Measurements from ENCODE around the gene CLTB. TPM values are rescaled to one million over a fixed set of nuclear protein-coding genes. Genes with fewer than 3 reads are reported as not detected.

CLTB gene
- total RNA-seq, 1 experiment from 2014 or later, result 58.6 TPM

GRCh38 chr5:176381423-176381822 lies 34.9 kb downstream of the CLTB start:
- H3K9me3 ChIP-seq (ENCODE audit: control insufficient read depth in 1 of 2, insufficient read depth in 1 of 2, low read depth in 1 of 2, low read length in 2 of 2), result no peaks in the 10 kb centered on the region
- CTCF ChIA-PET, result interaction anchor here (0.6 kb wide), 1 partner anchor 11 kb away, joined by 3 read pairs; no protein-coding TSS in a partner anchor
- H3K4me3 ChIP-seq (replicated peaks in 1 of 2; ENCODE audit: low read depth in 1 of 2, low read length in 2 of 2), result no peak overlapping the region
- no peak overlapping the region for H3K27ac ChIP-seq (ENCODE audit: low read depth, low read length)
- RAD21 ChIA-PET (ENCODE audit: low non-redundant PET in 1 of 2, low total read pairs in 2 of 2, uncharacterized antibody in 2 of 2, unreplicated experiment in 2 of 2), result no interaction called here
- peaks cover 0 to 1% of the 10 kb centered on the region in 2 experiments; a peak in 2 of 4 replicates for H3K4me1 ChIP-seq (ENCODE audit: control insufficient read depth in 1 of 2, insufficient read depth in 2 of 2, low read length in 2 of 2)
- TF ChIP-seq SIN3A (IDR thresholded peaks at IDR 0.05; ENCODE audit: low read depth) (no peak), CTCF (IDR thresholded peaks at IDR 0.05 in 2 of 3, conservative IDR thresholded peaks at IDR 0.05 in 1 of 3; ENCODE audit: borderline replicate concordance in 1 of 3, insufficient read depth in 1 of 3, low read depth in 2 of 3, low read length in 2 of 3) (no peak), EZH2phosphoT487 (IDR thresholded peaks at IDR 0.05; ENCODE audit: borderline replicate concordance) (no peak), POLR2A (IDR thresholded peaks at IDR 0.05; ENCODE audit: borderline replicate concordance, extremely low read depth, insufficient read depth, insufficient read length) (no peak), RAD21 (IDR thresholded peaks at IDR 0.05; ENCODE audit: low read depth) (no peak), SRF (IDR thresholded peaks at IDR 0.05; ENCODE audit: low read depth) (no peak), ZFX (IDR thresholded peaks at IDR 0.05) (no peak), FOSL1 (IDR thresholded peaks at IDR 0.05; ENCODE audit: low read depth) (no peak), EZH2 (IDR thresholded peaks at IDR 0.05) (no peak), MAX (IDR thresholded peaks at IDR 0.05) (no peak), ATF3 (IDR thresholded peaks at IDR 0.05) (no peak), CBX3 (IDR thresholded peaks at IDR 0.05; ENCODE audit: low read depth) (no peak), REST (IDR thresholded peaks at IDR 0.05; ENCODE audit: low read depth) (no peak), CEBPB (IDR thresholded peaks at IDR 0.05; ENCODE audit: low read depth) (no peak), EGR1 (IDR thresholded peaks at IDR 0.05; ENCODE audit: low read depth) (no peak), JUND (IDR thresholded peaks at IDR 0.05) (no peak), ZNF274 (IDR thresholded peaks at IDR 0.05; ENCODE audit: low read depth, low read length) (no peak), YY1 (IDR thresholded peaks at IDR 0.05; ENCODE audit: extremely low read depth, insufficient replicate concordance, low read depth, low read length) (no peak)
- POLR2A ChIA-PET, result interaction anchor here (0.6 kb wide), 1 partner anchor 20 kb away, joined by 3 read pairs; the partner anchor contains the start of gene KIAA1191
- no peak overlapping the region for H2AFZ ChIP-seq (ENCODE audit: low read depth, low read length, poor library complexity, severe bottlenecking)
- intact Hi-C loops (cut with micrococcal nuclease), result no loop called here
- no peaks in the 10 kb centered on the region for H3K27me3 ChIP-seq (ENCODE audit: insufficient read depth, low read length)
- no peak overlapping the region for H3K4me2 ChIP-seq (ENCODE audit: low read length)
- ATAC-seq (no peak), DNase-seq (ENCODE audit: low read depth, low spot score) (no peak)
- no peak overlapping the region for H3K9ac ChIP-seq (ENCODE audit: low read length)
- peaks cover 8% of the 10 kb centered on the region; the same call in 1 of the 2 replicates for H4K20me1 ChIP-seq (ENCODE audit: insufficient read depth)
- BruUV-seq (replicated peaks), result no TSS peak
- no peaks in the 10 kb centered on the region for H3K9me2 ChIP-seq (ENCODE audit: insufficient read depth)
- H3K79me2 ChIP-seq (ENCODE audit: insufficient read depth, low read length), result peaks cover 25% of the 10 kb centered on the region
- H3K36me3 ChIP-seq (ENCODE audit: control insufficient read depth in 1 of 2, insufficient read depth in 2 of 2, low read length in 2 of 2), result peaks cover 33 to 58% of the 10 kb centered on the region in 2 experiments; a peak in 3 of 4 replicates
